ENCODE data around the gene DAPP1.
"Not testable (repeated sequence)": the region's sequence is repeated elsewhere in the genome, so short reads cannot be mapped to it uniquely, and the experiment has no call there.

Gene DAPP1

DNA sequence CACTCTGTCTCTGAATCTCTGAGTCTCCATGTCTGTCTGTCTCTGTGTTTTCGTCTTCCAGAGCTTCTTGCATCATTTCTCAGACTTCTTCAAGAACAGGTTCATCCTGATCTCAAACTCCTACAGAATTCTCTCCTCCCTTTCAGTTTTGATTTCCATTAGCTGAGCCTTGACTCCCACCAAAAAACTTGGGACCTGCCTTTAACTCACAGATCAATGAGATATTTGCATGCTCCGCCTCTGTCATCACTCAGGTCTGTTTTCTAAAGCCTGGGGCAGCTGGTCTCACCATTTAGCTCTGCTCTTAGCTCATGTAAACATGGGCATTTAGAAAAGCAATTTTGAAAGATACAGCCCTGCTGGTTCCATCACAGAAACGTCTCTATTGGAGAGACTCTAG lies 8.6 kb downstream of the DAPP1 start:
- no peak for DNase-seq

DNA sequence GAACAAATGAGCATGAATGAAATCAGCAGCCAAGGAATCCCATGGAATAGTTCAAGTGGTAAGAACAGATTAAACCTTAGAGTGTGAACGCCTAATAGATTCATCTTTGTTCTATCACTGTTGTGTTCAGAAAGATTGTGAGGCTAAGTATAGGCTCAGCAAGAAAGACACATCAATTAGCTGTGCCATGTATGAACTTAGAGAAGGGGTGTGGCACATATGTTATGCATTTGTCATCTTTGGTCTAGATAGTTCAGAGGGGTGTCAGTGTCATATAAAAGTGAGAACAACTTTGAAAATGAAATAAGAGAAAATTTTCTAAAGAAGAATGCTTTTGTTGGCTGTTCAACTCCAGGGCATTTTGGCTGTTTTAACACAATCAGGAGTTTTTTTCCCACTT lies 9.4 kb downstream of the DAPP1 start:
- DNase-seq: no peak

DNA sequence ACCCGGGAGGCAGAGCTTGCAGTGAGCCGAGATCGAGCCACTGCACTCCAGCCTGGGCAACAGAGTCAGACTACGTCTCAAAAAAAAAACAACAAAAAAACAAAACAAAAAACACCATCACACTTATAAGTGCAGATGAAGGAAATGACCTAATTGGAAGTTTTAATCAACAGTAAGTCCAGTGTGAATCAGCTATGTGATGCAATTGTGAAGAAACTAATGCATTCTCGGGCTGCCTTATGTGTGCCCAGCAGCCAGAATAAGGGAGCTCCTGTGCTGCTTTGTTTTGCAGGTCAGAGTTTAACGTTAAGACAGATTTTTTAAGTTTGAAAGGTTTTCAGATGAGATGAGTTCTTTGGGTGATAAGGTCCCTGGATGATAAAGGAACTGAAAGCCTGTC lies 10.8 kb downstream of the DAPP1 start:
- no peak for DNase-seq

DNA sequence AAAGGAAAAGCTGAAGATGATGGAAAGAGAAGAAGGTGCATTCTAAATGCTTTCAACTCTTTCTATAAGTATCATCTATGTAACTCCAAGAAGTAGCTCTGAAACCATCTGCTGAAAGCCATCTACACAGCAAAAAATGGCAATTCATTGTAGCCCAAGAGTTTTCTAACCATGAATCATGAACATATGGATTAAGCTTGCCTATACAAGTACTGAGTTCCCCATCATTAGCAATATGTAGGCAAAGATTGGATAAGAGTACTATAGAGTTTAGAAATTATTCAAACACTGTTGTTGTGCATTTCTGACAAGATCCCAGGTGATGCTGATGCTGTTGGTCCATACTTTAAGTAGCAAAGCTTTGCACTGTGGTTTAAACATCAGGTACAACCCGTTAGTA lies 11.2 kb downstream of the DAPP1 start:
- no peak for DNase-seq

DNA sequence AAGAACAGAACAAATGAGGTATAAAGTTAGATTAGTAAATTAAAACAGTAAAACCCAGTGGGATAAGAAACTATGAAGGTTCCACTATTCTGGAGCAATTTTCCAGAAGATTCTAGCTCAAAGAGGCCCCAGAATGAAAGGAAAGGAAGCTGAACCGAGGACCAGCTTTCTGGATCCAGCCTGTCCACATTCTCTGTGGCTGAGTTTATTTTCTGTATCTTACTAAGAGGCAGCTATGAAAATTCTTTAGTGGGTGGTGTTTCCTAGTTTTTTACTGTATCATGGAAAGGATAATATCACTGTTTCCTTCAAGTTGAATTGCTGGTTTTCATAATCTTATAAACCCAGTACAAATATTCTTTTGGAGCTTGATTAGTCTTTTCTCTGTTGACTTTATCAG lies 11.8 kb downstream of the DAPP1 start:
- DNase-seq: no peak

DNA sequence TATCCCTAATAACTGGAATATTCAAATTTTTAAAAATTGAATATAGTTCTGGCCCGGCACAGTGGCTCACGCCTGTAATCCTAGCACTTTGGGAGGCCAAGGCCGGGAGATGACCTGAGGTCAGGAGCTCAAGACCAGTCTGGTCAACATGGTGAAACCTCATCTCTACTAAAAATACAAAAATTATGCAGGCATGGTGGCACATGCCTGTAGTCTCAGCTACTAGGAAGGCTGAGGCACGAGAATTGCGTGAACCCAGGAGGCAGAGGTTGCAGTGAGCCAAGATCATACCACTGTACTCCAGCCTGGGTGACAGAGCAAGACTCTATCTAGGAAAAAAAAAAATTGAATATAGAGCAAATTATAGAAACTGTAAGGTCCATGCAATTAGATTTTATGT lies 13.4 kb downstream of the DAPP1 start:
- DNase-seq: not testable (repeated sequence)

DNA sequence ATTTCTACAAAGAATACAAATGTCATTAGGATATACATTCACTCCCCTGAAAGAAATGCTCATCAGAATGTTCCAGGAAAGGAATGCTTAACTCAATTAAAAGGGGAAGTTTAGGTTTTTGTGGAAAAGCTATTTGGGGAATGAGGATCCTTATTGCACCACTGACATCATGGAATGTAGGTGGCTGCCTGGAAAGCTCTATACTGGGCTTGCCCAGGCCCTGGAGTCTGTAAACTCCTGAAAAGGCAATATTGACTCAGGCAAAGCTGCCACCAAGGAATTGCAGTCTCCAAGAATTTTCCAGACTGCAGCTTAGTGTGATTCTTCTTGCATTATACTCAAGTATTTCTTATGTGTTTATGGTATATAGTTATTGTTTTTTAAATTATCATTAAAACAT lies 15.7 kb downstream of the DAPP1 start:
- peak; percentile 4 for DNase-seq

DNA sequence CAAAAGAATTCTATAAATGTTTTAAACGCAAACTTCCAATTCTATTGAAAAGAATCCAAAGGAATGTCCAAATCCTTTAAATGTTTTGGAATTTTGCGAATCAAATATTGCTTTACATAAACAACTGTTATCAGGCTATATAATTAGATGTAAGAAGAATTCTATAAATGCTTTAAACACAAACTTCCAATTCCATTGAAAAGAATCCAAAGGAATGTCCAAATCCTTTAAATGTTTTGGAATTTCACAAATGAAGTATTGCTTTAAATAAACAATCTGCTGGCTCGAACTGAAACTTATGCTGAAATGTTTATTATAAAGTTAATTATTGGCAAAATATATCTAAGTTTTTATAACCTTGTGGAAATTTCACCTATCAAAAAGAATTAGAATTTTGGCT lies 16.1 kb downstream of the DAPP1 start:
- no peak for DNase-seq

DNA sequence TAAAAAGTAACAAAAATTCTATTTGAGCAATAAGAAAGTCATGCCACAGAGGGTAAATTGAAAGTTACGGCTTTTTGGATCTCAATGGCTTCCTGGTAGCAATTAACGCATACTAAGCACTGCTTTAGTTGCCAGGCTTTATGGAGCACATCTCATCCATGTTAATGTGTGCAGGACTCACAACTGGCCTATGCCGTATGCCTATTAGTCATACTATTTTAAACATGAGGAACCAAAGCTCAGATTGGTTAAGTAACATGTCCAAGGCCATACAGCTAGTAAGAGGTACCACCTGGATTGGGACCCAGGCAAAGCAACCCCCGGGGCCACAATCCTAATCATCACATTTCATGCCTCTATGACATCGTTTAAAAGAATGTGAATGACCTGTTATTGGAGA lies 17.1 kb downstream of the DAPP1 start:
- no peak for DNase-seq

DNA sequence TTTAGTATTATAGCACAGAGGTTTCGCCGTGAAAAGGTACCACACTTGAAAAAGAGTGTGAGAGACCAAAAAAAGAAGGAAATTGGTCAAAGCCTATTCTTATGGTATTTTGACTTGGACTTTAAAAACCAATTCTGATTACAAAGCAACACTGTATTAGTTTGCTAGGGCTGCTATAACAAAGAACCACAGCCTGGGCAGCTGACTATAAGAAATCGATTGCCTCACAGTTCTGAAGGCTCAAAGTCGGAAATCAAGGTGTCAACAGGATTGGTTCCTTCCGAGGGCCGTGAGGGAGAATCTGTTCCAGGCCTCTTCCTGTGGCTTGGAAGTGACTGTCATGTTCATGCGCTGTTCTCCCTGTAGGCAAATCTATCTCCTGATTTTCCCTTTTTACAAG lies 17.9 kb downstream of the DAPP1 start:
- no peak for DNase-seq

DNA sequence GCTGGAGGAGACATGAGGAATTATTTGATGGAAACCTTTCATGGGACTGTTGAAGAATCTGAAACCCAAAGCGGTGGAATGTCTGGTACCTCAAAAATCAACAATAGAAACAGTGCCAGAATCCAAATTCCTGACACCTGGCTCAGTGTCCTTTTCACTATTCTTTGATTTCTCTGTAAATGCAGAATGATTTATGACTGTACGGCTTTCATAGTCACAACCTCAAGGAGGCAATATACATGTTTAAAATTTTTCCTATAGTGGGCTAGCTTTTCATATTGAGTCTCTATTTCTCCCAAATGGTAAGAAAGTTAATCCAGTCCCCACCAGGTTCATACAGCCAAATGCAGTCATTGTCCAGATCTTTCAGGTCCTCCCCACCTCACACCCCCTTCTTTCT lies 19.3 kb downstream of the DAPP1 start:
- DNase-seq: no peak

DNA sequence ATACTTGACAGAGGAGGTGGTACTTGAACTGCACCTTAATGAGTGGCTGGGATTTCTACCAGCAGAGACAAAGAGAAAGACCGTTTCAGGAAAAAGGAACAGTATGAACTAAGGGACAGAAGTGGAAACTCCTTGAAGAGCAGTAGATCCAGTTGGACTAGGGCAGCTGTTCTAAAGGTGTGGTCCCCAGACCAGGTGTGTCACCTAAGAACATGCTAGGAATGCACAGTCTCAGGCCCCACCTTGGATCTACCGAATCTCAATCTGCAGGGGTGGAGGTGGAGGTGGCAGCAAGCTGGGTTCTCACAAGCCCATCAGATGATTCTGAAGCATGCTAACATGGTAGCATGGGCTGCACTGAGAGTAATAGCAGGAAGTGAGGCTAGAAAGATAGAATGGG lies 22.3 kb downstream of the DAPP1 start:
- no peak for DNase-seq

DNA sequence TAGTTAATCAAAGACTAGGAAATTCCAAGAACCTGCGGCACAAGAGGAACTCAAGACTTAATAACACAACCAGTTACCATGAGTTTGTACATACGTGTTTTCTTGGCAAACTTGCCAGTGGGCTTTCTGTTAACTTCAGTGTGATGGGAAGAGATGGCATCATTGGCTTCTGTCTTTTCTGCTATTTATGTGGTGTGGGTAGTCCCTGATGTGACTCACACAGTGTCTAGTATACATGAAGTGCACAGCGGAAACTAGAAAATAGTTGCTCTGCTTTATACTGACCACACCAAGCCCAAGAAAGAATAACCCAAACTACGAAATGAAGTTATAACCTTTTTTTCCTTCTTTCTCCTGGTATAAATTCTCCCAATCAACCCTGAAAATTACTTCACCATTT lies 24.5 kb downstream of the DAPP1 start:
- no peak for DNase-seq

DNA sequence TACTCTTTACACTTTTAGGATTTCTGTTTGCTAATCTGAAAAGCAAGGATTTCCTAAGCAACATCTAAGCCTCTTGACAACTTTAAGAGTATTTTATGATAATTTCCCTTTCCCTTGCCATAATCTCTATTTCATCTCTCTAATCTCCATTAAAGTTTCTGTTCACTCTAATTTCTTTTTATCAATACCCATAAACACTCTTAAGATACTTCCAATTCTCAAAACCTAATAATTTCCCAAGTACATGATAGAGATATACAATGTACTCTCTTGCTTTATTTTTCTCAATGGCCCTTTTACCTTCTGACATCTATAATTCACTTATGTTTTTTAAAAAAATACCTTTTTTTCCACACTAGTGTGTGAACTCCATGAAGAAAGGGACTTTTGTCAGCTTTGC lies 26.8 kb downstream of the DAPP1 start:
- no peak for DNase-seq

DNA sequence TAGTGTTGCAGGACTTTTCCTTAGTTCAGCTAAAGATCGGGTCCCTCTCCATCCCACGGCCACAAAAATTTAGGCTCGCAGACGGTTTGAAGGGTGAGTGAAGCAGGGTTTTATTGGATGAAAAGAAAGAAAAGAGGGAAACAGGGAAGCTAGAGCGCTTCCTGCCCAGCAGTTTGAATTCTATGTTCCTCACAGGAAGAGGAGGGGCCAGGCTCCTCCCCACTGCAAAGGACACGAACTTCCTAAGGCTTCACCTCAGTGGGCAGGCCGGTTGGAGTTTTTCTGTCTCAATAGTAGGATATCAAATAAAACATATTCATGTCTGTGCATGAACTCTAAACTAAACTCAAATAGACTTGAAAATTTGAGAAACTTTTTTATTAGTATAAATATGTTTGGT lies 27.4 kb downstream of the DAPP1 start:
- no peak for DNase-seq

DNA sequence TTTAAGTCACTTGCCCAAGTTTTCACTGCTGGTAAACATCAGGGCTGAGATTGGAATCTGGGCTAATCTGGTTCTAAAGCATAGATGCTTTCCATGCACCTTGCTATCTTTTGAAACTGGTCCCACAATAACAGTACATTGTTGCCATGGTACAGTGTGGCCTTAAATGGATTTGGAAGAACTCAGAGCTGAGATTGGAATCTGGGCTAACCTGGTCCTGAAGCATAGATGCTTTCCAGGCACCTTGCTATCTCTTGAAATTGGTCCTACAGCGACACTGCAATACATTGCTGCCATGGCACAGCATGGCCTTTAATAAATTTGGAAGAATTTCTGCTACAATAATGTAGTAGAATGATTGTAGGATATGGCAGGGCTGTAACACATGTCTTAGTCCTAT lies 28.6 kb downstream of the DAPP1 start:
- no peak for DNase-seq

DNA sequence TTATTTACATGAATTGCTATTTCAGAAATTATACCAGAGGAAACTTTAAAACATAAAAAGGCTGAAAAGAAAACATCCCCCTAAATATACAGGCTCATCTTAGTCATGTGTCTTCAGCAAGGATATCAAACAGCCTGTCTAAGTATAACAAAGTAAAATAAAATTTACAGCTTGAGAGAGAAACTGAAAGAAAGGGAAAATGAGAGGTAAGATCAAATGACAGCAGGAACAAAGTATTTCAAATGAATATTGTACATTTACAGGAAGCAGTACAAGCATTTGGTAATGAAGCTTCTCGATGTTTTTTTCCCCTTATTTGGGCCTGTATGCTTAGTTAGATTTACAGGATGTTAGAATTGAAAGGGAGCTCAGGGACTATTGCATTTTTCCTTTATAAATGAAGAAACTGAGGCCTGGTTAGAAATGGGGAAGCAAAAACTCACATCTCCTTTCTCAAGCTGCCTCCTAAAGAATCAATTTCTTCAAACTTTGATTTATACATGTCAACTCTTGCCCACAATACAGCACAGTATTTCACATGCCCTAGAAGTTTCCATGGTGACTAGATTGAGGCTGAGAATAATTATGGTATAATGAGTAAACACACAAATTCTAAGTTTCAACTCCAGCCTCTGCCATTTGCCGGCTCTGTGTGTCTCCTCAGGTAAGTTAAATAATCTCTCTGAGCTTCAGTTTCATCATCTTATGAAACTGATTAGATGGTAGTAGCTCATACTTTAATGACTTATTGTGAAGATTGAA lies 29.3 kb downstream of the DAPP1 start:
- DNase-seq: no peak

DNA sequence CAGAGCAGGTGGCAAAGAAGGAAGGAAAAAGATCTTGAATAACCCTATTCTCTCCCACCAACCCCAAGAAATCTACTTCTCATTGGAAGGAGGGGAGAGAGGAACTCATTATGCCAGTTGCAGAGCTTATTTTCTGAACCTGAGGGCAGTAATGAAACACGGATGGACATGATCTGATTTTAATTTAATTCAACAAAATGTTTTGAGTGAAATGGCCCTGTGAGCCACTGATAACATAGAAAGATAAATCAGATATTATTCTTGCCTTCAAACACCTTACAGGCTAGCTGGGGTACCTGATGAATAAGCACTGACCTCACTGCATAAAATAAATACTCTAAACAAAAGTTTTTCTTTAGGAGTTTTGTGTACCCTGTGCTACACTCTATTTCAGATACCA lies 30.3 kb downstream of the DAPP1 start:
- DNase-seq: no peak

DNA sequence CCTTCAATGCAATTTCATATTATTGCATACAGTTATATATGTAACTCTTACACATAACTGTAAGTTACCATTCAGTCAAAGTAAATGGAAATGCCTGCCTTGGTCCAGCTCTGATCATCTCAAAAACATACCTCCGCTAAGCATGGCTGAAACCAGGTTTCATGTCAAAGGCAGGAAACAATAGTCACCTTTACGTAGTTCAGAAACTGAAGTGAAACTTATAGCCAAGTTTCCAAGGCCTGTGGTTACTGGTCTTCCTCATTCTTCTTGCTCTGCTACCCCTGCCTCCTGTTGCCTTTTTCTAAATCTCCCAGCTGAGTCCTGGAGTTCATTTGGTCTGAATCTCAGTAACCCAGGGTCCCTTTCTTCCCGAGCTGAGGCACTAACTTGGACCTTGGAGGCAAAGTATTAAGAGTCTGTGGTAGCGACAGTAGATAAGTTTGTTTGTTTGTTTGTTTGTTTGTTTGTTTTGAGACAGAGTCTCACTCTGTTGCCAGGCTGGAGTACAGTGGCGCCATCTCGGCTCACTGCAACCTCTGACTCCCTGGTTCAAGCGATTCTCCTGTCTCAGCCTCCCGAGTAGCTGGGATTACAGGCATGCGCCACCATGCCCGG lies 30.8 kb downstream of the DAPP1 start:
- DNase-seq: no peak

DNA sequence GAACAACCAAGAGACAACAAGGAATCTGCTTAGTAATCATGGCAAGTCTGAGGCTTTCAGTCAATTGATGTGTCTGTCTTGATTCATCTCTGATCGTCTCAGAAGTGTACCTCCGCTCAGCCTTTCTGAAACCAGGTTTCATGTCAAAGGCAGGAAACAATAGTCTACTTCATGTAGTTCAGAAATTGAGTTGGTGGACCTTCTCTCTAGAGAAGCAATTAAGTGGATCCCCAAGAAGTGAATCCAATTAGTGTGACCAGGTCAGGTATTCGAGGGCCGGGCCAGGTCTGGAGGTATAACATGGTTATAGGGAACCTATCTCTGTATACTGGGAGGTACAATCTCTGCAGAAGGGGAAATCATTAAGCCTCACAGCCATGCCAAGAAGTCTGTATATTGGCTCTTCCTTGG lies 32.0 kb downstream of the DAPP1 start:
- no peak for DNase-seq

DNA sequence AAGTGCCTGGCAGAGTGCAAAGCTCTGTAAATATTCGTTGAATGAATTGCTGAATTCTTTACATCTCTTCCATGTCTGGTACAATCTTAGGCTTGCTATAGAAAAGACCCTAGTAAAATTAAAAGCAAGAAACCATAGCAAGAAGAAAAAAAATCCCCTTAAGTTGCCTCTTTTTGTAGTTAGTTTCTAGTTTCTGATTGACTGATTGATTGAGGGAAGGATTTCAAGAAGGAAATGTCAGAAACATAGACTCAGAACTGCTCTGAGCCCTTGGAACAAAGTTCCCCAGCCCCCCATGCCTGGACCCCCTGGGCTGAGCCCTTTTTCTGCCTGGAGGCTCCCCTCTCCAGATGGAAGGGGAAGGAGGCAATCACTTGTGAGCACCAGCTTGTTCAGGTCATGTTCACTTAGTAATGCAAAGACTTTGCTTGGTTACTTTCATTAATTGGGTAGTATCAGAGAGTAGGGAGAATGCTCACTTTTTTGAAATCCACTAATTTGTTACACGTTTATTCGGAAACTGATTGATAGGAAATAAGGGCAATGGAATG lies 35.6 kb downstream of the DAPP1 start:
- no peak for DNase-seq

DNA sequence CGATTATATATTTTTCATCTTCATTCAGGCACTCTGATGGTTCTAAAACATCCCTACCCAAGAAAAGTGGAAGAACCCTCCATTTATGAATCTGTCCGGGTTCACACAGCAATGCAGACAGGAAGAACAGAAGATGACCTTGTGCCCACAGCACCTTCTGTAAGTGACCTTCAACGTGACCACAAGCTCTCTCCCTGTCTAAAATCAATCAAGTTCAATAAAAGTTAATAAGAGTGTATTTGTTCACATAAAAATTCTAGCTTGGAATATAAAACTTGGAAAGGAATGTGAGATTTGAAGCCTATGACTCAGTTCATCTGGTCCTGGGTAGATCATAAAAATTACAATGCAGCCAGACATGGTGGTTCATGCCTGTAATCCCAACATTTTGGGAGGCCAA lies 36.6 kb downstream of the DAPP1 start:
- no peak for DNase-seq

DNA sequence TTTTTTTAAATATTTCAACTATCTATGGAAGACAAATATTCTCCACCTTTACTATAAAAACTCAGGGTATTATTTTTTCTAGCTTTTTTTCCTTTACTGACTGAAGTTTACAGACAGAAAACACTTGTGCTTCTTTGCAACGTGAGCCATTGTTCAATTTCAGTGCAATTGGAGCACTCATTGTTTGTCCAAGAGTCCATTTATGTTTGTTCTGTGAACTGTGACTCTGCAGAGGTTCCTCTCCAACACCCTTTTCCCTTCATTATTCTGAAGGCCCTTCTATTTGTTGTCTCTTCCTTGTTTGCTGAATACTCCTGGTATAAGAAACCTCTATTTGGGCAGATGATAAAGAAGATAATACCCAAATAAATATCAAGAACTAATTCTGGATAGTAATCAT lies 37.4 kb downstream of the DAPP1 start:
- no peak for DNase-seq

DNA sequence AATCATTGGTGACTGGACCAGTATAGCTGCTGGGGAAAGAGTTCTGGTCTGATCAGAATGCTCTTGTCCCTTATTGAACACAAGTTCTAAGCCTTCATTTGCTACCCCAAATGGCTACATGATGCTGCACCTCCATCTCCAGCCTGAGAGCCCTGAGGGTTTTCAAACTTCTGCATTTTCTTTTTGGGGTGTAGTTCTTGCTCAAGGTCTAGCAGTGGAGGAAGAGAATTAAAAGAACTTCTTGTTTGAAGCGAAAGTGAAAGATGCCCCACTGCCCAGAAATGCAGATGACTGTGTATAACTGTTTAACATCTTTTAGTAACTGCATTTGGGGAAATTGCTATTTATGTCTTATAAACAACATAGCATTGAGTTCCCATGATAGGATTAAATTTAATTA lies 39.1 kb downstream of the DAPP1 start:
- DNase-seq: no peak

DNA sequence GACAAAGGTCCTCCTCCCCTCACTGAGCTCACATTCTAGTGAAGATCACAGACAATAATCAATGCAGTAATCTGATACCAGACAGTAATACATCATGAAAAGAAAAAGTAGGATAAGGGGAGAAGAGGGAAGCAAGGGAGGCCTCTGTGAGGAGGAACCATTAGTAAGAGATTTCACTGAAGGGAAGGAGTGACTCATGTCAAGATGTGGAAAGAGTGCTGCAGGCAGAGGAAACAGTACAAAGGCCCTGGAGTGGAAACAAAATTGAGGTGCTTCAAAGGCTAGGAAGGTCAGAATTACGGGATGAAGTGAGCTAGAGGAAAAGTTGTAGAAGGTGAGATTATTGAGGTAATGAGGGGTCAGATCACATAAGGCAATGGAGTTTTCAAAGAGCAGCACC lies 39.5 kb downstream of the DAPP1 start:
- peak; percentile 27 for DNase-seq

Data from fibroblast of upper back skin (primary cell).